Neural progenitor cell (in vitro differentiated cells): ENCODE results near the gene PYROXD2. TPM values are rescaled to one million over a fixed set of nuclear protein-coding genes. Genes with fewer than 3 reads are reported as not detected.
"Not testable (repeated sequence)": the region's sequence is repeated elsewhere in the genome, so short reads cannot be mapped to it uniquely, and the experiment has no call there.

ENCODE experiments used
- DNase-seq: peaks from one replicate; pipeline ENCODE4 v3.0.0-alpha.2; 2016; ENCODE audit warnings: low spot score
- H2AFZ ChIP-seq: fragments of 200-600 bp; sonication (generic); replicated peaks from 2 replicates; pipeline ENCODE4 v1.6.1; 2016; ENCODE audit warnings: antibody characterized with exemption
- H3F3A ChIP-seq: fragments of 200-600 bp; sonication (generic); 2 replicates; pipeline ENCODE4 v1.6.1; 2016; ENCODE audit warnings: antibody characterized with exemption, low read depth
- H3K27ac ChIP-seq: fragments of 200-600 bp; sonication (generic); 2 replicates; pipeline ENCODE4 v1.5.1; 2016; ENCODE audit warnings: mild to moderate bottlenecking
- H3K27me3 ChIP-seq: fragments of 200-600 bp; sonication (generic); 2 replicates; pipeline ENCODE4 v1.6.1; 2016; ENCODE audit warnings: mild to moderate bottlenecking, moderate library complexity
- H3K36me3 ChIP-seq: fragments of 200-600 bp; sonication (generic); 2 replicates; pipeline ENCODE4 v1.5.1; 2016
- H3K4me1 ChIP-seq: fragments of 200-600 bp; sonication (generic); 2 replicates; pipeline ENCODE4 v1.6.1; 2016; ENCODE audit warnings: mixed run types
- H3K4me2 ChIP-seq: fragments of 200-600 bp; sonication (generic); 2 replicates; pipeline ENCODE4 v1.6.1; 2016
- H3K4me3 ChIP-seq: fragments of 200-600 bp; sonication (generic); 2 replicates; pipeline ENCODE4 v1.5.1; 2016
- H3K79me2 ChIP-seq: fragments of 200-600 bp; sonication (generic); 2 replicates; pipeline ENCODE4 v1.6.1; 2016; ENCODE audit warnings: low read depth
- H3K9ac ChIP-seq: fragments of 200-600 bp; sonication (generic); 2 replicates; pipeline ENCODE4 v1.6.1; 2016
- H3K9me3 ChIP-seq: fragments of 200-600 bp; sonication (generic); 2 replicates; pipeline ENCODE4 v1.5.1; 2016; ENCODE audit warnings: low read depth
- H4K20me1 ChIP-seq: fragments of 200-600 bp; sonication (generic); 2 replicates; pipeline ENCODE4 v1.6.1; 2016; ENCODE audit warnings: low read depth
- H3K27ac Mint-ChIP-seq: 3 replicates; pipeline ENCODE4 v1.8.0; 2021; ENCODE audit warnings: mixed read lengths
- H3K27me3 Mint-ChIP-seq: 2 replicates; pipeline ENCODE4 v1.8.0; 2022; ENCODE audit warnings: low read depth, mild to moderate bottlenecking, inconsistent platforms, moderate library complexity, mixed read lengths; ENCODE audit not compliant: insufficient read depth
- H3K36me3 Mint-ChIP-seq: 3 replicates; pipeline ENCODE4 v1.8.0; 2021; ENCODE audit warnings: mixed read lengths
- H3K4me1 Mint-ChIP-seq: 3 replicates; pipeline ENCODE4 v1.8.0; 2021; ENCODE audit warnings: mixed read lengths
- H3K4me3 Mint-ChIP-seq: 3 replicates; pipeline ENCODE4 v1.8.0; 2021; ENCODE audit warnings: mild to moderate bottlenecking, moderate library complexity, mixed read lengths
- H3K9me3 Mint-ChIP-seq: 3 replicates; pipeline ENCODE4 v1.8.0; 2020; ENCODE audit warnings: mixed read lengths
- CTCF ChIP-seq: fragments of 200-600 bp; sonication (generic); IDR thresholded peaks from 2 replicates; pipeline ENCODE4 v1.5.1; 2017; ENCODE audit warnings: antibody characterized with exemption, mild to moderate bottlenecking
- EZH2 ChIP-seq: fragments of 200-600 bp; sonication (generic); IDR thresholded peaks from 2 replicates; pipeline ENCODE4 v1.6.1; 2017; ENCODE audit warnings: antibody characterized with exemption, mild to moderate bottlenecking, moderate library complexity
- EZH2phosphoT487 ChIP-seq: fragments of 200-600 bp; sonication (generic); IDR thresholded peaks from 2 replicates; pipeline ENCODE4 v1.6.1; 2017; ENCODE audit warnings: antibody characterized with exemption
- total RNA-seq: library from RNA; depleted of rRNA; stranded (reverse); fragments of >200 nt; gene quantifications from 2 replicates; pipeline ENCODE4 v1.2.3, GENCODE V29; 2015; ENCODE audit warnings: low replicate concordance

The PYROXD2 gene
- total RNA-seq, 1 donor from 2014 or later, result 10.5 TPM

GRCh38 chr10:98349508-98349922 lies 65.5 kb downstream of the PYROXD2 start:
- Histone ChIP-seq H3K4me2 (no peak overlapping the region), H3K79me2 (no peaks in the 10 kb centered on the region), H3K4me1 (peaks cover 3% of the 10 kb centered on the region), H3K27ac (no peak overlapping the region), H3K4me3 (no peak overlapping the region), H3K27me3 (peaks cover 17% of the 10 kb centered on the region), H3K36me3 (no peaks in the 10 kb centered on the region), H3F3A (no peaks in the 10 kb centered on the region), H2AFZ (no peak overlapping the region), H3K9ac (no peak overlapping the region), H3K9me3 (no peaks in the 10 kb centered on the region), H4K20me1 (no peaks in the 10 kb centered on the region)
- Mint-ChIP-seq H3K4me1 (peaks cover 17% of the 10 kb centered on the region), H3K36me3 (peaks cover 2% of the 10 kb centered on the region), H3K27ac (no peak overlapping the region), H3K27me3 (peaks cover 14% of the 10 kb centered on the region), H3K4me3 (no peak overlapping the region), H3K9me3 (peaks cover 10% of the 10 kb centered on the region)
- TF ChIP-seq EZH2 (no peak), CTCF (no peak), EZH2phosphoT487 (no peak)
- no peak for DNase-seq

- TF ChIP-seq CTCF (no peak), EZH2 (no peak), EZH2phosphoT487 (no peak)
- no peak overlapping the region for H2AFZ ChIP-seq
- DNase-seq, result no peak
- H3K4me3 Mint-ChIP-seq, result no peak overlapping the region
- no peaks in the 10 kb centered on the region for H4K20me1 ChIP-seq
- H3F3A ChIP-seq, result no peaks in the 10 kb centered on the region
- H3K9me3 ChIP-seq, result no peaks in the 10 kb centered on the region
- H3K27ac Mint-ChIP-seq, result no peak overlapping the region
- H3K36me3 Mint-ChIP-seq, result peaks cover 2% of the 10 kb centered on the region
- no peak overlapping the region for H3K4me3 ChIP-seq
- peaks cover 10% of the 10 kb centered on the region for H3K27me3 Mint-ChIP-seq
- H3K9ac ChIP-seq, result no peak overlapping the region
- H3K4me2 ChIP-seq, result no peak overlapping the region
- peaks cover 10% of the 10 kb centered on the region for H3K9me3 Mint-ChIP-seq
- H3K79me2 ChIP-seq, result no peaks in the 10 kb centered on the region
- H3K4me1 ChIP-seq, result peaks cover 3% of the 10 kb centered on the region
- H3K27me3 ChIP-seq, result peaks cover 1% of the 10 kb centered on the region
- no peaks in the 10 kb centered on the region for H3K36me3 ChIP-seq
- H3K4me1 Mint-ChIP-seq, result peaks cover 11% of the 10 kb centered on the region
- no peak overlapping the region for H3K27ac ChIP-seq
Measured at GRCh38 chr10:98346847-98347246, 68.1 kb downstream of the PYROXD2 start.

DNA sequence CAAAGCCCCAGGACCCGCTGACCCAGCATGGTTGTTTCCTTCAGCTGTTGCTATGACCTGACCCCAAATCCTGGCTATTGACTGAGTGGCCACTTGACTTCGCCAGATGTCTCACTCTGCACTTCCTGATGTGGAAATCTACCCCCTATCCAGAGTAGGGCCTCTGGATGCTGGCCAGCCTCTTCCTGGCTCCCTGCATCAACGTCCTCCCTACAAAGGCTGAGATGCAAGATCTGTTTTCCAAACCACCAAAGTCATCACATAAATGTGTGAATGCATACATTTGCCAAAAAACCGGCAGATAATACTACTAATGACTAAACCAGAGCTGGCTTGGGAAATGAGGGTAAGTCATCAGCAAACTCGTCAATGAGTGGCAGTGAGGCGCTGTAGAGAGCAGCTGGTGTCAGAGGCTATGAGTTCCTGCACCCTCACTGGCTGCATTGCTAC lies 70.4 kb downstream of the PYROXD2 start:
- TF ChIP-seq CTCF (no peak), EZH2phosphoT487 (no peak), EZH2 (no peak)
- H3K9me3 Mint-ChIP-seq, result peaks cover 10% of the 10 kb centered on the region

DNA sequence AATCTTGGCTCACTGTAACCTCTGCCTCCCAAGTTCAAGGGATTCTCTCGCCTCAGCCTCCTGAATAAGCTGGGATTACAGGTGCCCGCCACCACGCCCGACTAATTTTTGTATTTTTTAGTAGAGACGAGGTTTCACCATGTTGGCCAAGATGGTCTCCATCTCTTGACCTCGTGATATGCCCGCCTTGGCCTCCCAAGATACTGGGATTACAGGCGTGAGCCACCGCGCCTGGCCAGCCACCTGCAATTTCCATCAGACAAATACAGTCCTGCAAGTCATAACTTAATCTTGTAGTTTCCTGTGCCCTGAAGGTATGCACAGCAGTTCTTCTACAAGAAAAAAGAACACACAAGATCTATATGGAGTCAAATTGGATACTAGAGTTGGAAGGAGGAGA lies 73.3 kb downstream of the PYROXD2 start:
- not testable (repeated sequence) for H3K79me2 ChIP-seq, H3K4me3 Mint-ChIP-seq, H3K36me3 ChIP-seq, H3K9ac ChIP-seq, H3K4me2 ChIP-seq, H3F3A ChIP-seq, DNase-seq, H3K27me3 Mint-ChIP-seq, H3K36me3 Mint-ChIP-seq, H3K4me1 ChIP-seq, H3K27ac Mint-ChIP-seq, H3K9me3 Mint-ChIP-seq, H3K9me3 ChIP-seq, H3K27ac ChIP-seq, H3K27me3 ChIP-seq, H4K20me1 ChIP-seq, H3K4me3 ChIP-seq, H2AFZ ChIP-seq
- H3K4me1 Mint-ChIP-seq, result peaks cover 18% of the 10 kb centered on the region

More for the DNA sequence above, 70.4 kb downstream of the PYROXD2 start:
- peaks cover 3% of the 10 kb centered on the region for H3K4me1 ChIP-seq
- H3K79me2 ChIP-seq, result no peaks in the 10 kb centered on the region
- peaks cover 22% of the 10 kb centered on the region for H3K4me1 Mint-ChIP-seq
- H3K36me3 Mint-ChIP-seq, result peaks cover 2% of the 10 kb centered on the region
- H3K4me3 Mint-ChIP-seq, result no peak overlapping the region
- no peaks in the 10 kb centered on the region for H3F3A ChIP-seq
- H3K27ac Mint-ChIP-seq, result no peak overlapping the region
- H3K9me3 ChIP-seq, result no peaks in the 10 kb centered on the region
- H3K27me3 Mint-ChIP-seq, result peaks cover 10% of the 10 kb centered on the region
- H2AFZ ChIP-seq, result no peak overlapping the region
- no peak for DNase-seq
- no peaks in the 10 kb centered on the region for H3K27me3 ChIP-seq
- no peaks in the 10 kb centered on the region for H4K20me1 ChIP-seq
- no peak overlapping the region for H3K9ac ChIP-seq
- no peak overlapping the region for H3K4me2 ChIP-seq
- H3K4me3 ChIP-seq, result no peak overlapping the region
- H3K36me3 ChIP-seq, result no peaks in the 10 kb centered on the region
- H3K27ac ChIP-seq, result no peak overlapping the region
